Measurements from ENCODE around the gene PLEKHG2.

DNA sequence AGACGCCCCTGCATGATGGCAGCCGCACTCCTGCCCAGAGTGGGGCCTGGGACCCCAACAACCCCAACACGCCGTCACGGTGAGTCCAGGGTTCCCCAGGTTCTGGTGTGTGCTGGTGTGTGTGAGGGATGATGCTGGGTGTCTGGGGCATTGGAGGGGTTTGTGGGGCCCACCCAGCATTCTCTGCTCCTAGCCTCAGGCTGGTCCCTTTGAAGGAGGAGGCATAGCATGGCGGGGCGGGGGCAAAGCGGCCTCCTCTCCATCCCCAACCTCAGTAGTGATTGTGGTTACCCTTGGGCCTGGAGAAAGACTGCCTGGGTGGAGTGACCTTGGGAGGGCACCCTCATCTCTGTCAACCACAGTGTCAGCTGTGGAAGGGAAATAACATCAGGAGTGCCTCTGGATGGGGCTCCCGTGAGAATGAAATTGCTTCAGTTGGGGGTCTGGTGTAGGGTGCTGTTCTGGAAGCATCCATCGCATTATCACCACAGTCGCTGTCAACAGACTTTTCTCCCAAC, 61.0 kb downstream of the PLEKHG2 start:
- TF ChIP-seq, protein P1, sequence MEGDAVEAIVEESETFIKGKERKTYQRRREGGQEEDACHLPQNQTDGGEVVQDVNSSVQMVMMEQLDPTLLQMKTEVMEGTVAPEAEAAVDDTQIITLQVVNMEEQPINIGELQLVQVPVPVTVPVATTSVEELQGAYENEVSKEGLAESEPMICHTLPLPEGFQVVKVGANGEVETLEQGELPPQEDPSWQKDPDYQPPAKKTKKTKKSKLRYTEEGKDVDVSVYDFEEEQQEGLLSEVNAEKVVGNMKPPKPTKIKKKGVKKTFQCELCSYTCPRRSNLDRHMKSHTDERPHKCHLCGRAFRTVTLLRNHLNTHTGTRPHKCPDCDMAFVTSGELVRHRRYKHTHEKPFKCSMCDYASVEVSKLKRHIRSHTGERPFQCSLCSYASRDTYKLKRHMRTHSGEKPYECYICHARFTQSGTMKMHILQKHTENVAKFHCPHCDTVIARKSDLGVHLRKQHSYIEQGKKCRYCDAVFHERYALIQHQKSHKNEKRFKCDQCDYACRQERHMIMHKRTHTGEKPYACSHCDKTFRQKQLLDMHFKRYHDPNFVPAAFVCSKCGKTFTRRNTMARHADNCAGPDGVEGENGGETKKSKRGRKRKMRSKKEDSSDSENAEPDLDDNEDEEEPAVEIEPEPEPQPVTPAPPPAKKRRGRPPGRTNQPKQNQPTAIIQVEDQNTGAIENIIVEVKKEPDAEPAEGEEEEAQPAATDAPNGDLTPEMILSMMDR (IDR thresholded peaks at IDR 0.05): no peak
- no peak for TF ChIP-seq POLR2A (IDR thresholded peaks at IDR 0.05; ENCODE audit: low read length)
- no peak for TF ChIP-seq NR3C1 (IDR thresholded peaks at IDR 0.05)
- no peak for TF ChIP-seq MAFK (IDR thresholded peaks at IDR 0.05; ENCODE audit: partially characterized antibody)
- no peak for TF ChIP-seq RNF2 (IDR thresholded peaks at IDR 0.05; ENCODE audit: borderline replicate concordance, low read depth)

All from A549 (cell line).